Upper lobe of left lung (tissue), 4 donors: ENCODE results near the gene SLC29A3.

ENCODE experiments used
- CTCF ChIP-seq, 6 experiments: fragments of 450-650 bp in 4 of 6; fragments of 200-600 bp in 2 of 6; sonication (generic) in 2 of 6; IDR thresholded peaks; one replicate each; pipeline ENCODE4 v1.5.1; 2016 to 2019; ENCODE audit warnings: antibody characterized with exemption in 6 of 6
- POLR2AphosphoS5 ChIP-seq, 2 donors: sonication (generic); formaldehyde crosslinking; IDR thresholded peaks; one replicate each; pipeline ENCODE4 v1.5.1; 2017; ENCODE audit warnings: antibody characterized with exemption in 2 of 2

- TF ChIP-seq CTCF (IDR thresholded peaks at IDR 0.05) (no peak), POLR2AphosphoS5 (IDR thresholded peaks at IDR 0.05) (no peak)
Observed at GRCh38 chr10:71280216-71280615, 38.8 kb upstream of the SLC29A3 start.
